Neural progenitor cell (in vitro differentiated cells): ENCODE results near the gene EXOC1L.

Source experiments
- CTCF ChIP-seq: fragments of 200-600 bp; sonication (generic); IDR thresholded peaks from 2 replicates; pipeline ENCODE4 v1.5.1; 2017; ENCODE audit warnings: antibody characterized with exemption, mild to moderate bottlenecking
- EZH2 ChIP-seq: fragments of 200-600 bp; sonication (generic); IDR thresholded peaks from 2 replicates; pipeline ENCODE4 v1.6.1; 2017; ENCODE audit warnings: antibody characterized with exemption, mild to moderate bottlenecking, moderate library complexity
- EZH2phosphoT487 ChIP-seq: fragments of 200-600 bp; sonication (generic); IDR thresholded peaks from 2 replicates; pipeline ENCODE4 v1.6.1; 2017; ENCODE audit warnings: antibody characterized with exemption

- TF ChIP-seq EZH2 (no peak), CTCF (no peak), EZH2phosphoT487 (no peak)
These were observed 18.3 kb downstream of the EXOC1L start for GRCh38 chr4:55837903-55838302.
